T-cell (primary cell): ENCODE measurements around the gene ZNF408. TPM values are rescaled to one million over a fixed set of nuclear protein-coding genes. Genes with fewer than 3 reads are reported as not detected.

Source experiments
- ATAC-seq, 4 experiments: fragments of 200-7000 bp in 3 of 4; fragments of 150-1000 bp in 1 of 4; cut with Tn5 transposase; replicated peaks in 1 of 4; 1 replicate in 3 of 4; 2 replicates in 1 of 4; pipeline ENCODE4 v1.10.0; 2021; ENCODE audit warnings: moderate library complexity in 3 of 4, mild to moderate bottlenecking in 2 of 4, moderate number of reproducible peaks in 1 of 4
- CTCF ChIA-PET, 2 donors: fragments of 300-600 bp; sonication (Branson Sonifier 250); formaldehyde crosslinking; loops; one replicate each; lab custom pipeline; 2022; ENCODE audit warnings: antibody characterized with exemption in 2 of 2; lab: Charles Lee
- POLR2A ChIA-PET, 2 donors: fragments of 300-600 bp; sonication (Branson Sonifier 250); formaldehyde crosslinking; loops; one replicate each; lab custom pipeline; 2022; ENCODE audit warnings: antibody characterized with exemption in 2 of 2; lab: Charles Lee
- DNase-seq, 35 experiments: peaks; one replicate each; pipeline versions ENCODE4 v3.0.0 to v3.0.0-alpha.2; 2013 to 2023
- H3K27ac ChIP-seq: one replicate; pipeline ENCODE4 v1.5.1; 2013; ENCODE audit warnings: low read length
- H3K27me3 ChIP-seq, 2 experiments: replicated peaks in 1 of 2; 1 replicate in 1 of 2; 2 replicates in 1 of 2; pipeline versions ENCODE4 v1.6.1 to v1.7.0; 2013; ENCODE audit warnings: low read length in 1 of 2, mixed read lengths in 1 of 2; ENCODE audit not compliant: control insufficient read depth in 2 of 2, insufficient read depth in 2 of 2; ENCODE audit errors: extremely low read depth in 1 of 2
- H3K36me3 ChIP-seq, 2 donors: 1 replicate in 1 of 2; 2 replicates in 1 of 2; pipeline versions ENCODE4 v1.6.1 to v1.7.0; 2013; ENCODE audit warnings: low read length in 1 of 2; ENCODE audit not compliant: control insufficient read depth in 2 of 2, insufficient read depth in 1 of 2; ENCODE audit errors: extremely low read depth in 1 of 2
- H3K4me1 ChIP-seq, 2 experiments: 1 replicate in 1 of 2; 2 replicates in 1 of 2; pipeline versions ENCODE4 v1.6.1 to v1.7.0; 2013; ENCODE audit warnings: low read length in 2 of 2, mixed read lengths in 1 of 2; ENCODE audit not compliant: insufficient read depth in 2 of 2, control insufficient read depth in 1 of 2; ENCODE audit errors: extremely low read depth in 1 of 2
- H3K4me3 ChIP-seq, 2 donors: 1 replicate in 1 of 2; 2 replicates in 1 of 2; pipeline versions ENCODE4 v1.5.1 to v1.7.0; 2013; ENCODE audit warnings: mild to moderate bottlenecking in 2 of 2, low read length in 1 of 2, moderate library complexity in 1 of 2; ENCODE audit not compliant: control insufficient read depth in 1 of 2; ENCODE audit errors: extremely low read depth in 1 of 2
- H3K9me3 ChIP-seq: 2 replicates; pipeline ENCODE4 v1.7.0; 2013
- H3K27ac Mint-ChIP-seq, 2 donors: one replicate each; pipeline ENCODE4 v1.8.0; 2020 to 2021; ENCODE audit warnings: mild to moderate bottlenecking in 2 of 2, mixed read lengths in 2 of 2
- H3K27me3 Mint-ChIP-seq, 2 donors: one replicate each; pipeline ENCODE4 v1.8.0; 2021 to 2022; ENCODE audit warnings: mixed read lengths in 2 of 2
- H3K36me3 Mint-ChIP-seq: one replicate; pipeline ENCODE4 v1.8.0; 2021; ENCODE audit warnings: mixed read lengths
- H3K4me1 Mint-ChIP-seq, 3 donors: one replicate each; pipeline ENCODE4 v1.8.0; 2020 to 2022; ENCODE audit warnings: mixed read lengths in 3 of 3, mild to moderate bottlenecking in 1 of 3
- H3K4me3 Mint-ChIP-seq, 3 donors: one replicate each; pipeline ENCODE4 v1.8.0; 2020 to 2022; ENCODE audit warnings: mild to moderate bottlenecking in 3 of 3, mixed read lengths in 3 of 3, moderate library complexity in 3 of 3
- H3K9me3 Mint-ChIP-seq, 3 donors: one replicate each; pipeline ENCODE4 v1.8.0; 2020 to 2022; ENCODE audit warnings: mixed read lengths in 3 of 3
- WGBS: methylation state at CpG from one replicate; pipeline ENCODE4 v1.1.5; 2013; ENCODE audit warnings: missing lambda C conversion rate; ENCODE audit not compliant: insufficient coverage; 5-methylcytosine and 5-hydroxymethylcytosine counted together
- total RNA-seq, 35 experiments: library from RNA in 6 of 35; stranded (reverse) in 6 of 35; fragments of 120-200 nt in 1 of 35; gene quantifications; one replicate each; pipeline versions ENCODE4 v1.2.1 to v1.2.4 and lab custom pipeline; 2013 to 2026

Gene ZNF408
- total RNA-seq, 5 donors from 2014 or later (not counting 1 experiment from before 2014, with no cell fraction given), result 6.1 to 22.4 (median 19.7) TPM

DNA sequence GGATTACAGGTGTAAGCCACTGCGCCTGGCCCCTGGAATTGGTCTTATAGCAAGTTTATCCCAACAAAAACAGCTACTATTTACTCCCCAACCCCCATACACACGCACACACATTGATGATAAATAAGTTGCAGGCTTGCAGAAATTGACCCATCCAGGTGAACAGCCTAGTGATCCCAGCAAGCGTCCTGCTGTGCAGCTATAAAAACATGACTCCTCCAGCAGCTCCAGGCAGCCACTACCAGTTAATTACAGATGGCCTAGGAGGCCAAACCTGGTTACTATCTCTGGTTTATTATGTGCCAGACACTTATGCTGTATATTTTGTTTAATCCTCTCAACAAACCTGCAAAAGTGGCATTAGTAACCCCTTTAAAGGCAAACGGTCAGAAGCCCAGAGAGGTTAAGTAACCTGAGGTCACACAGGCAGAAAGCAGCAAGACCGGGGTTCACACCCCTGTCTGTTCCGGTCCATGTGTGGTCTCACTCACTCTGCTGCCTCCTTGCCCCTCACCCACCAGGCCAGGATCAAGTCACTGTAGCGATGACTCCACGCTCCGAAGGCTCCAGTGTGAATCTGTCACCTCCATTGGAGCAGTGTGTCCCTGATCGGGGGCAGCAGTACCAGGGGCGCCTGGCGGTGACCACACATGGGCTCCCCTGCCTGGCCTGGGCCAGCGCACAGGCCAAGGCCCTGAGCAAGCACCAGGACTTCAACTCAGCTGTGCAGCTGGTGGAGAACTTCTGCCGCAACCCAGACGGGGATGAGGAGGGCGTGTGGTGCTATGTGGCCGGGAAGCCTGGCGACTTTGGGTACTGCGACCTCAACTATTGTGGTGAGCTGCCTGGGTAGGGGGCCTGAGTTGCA lies 24.7 kb downstream of the ZNF408 start:
- Mint-ChIP-seq H3K4me1 (no peaks in the 10 kb centered on the region), H3K27me3 (no peaks in the 10 kb centered on the region), H3K4me3 (no peak overlapping the region), H3K36me3 (no peaks in the 10 kb centered on the region), H3K27ac (no peak overlapping the region), H3K9me3 (no peaks in the 10 kb centered on the region)
- DNase-seq (no peak), ATAC-seq (no peak)
- Histone ChIP-seq H3K27me3 (no peaks in the 10 kb centered on the region), H3K4me1 (no peaks in the 10 kb centered on the region), H3K4me3 (no peak overlapping the region), H3K36me3 (no peaks in the 10 kb centered on the region), H3K9me3 (no peaks in the 10 kb centered on the region), H3K27ac (no peak overlapping the region)
- ChIA-PET CTCF (no interaction called here), POLR2A (no interaction called here)
- 91% methylated on average over 16 of the region's 19 CpGs for WGBS

DNA sequence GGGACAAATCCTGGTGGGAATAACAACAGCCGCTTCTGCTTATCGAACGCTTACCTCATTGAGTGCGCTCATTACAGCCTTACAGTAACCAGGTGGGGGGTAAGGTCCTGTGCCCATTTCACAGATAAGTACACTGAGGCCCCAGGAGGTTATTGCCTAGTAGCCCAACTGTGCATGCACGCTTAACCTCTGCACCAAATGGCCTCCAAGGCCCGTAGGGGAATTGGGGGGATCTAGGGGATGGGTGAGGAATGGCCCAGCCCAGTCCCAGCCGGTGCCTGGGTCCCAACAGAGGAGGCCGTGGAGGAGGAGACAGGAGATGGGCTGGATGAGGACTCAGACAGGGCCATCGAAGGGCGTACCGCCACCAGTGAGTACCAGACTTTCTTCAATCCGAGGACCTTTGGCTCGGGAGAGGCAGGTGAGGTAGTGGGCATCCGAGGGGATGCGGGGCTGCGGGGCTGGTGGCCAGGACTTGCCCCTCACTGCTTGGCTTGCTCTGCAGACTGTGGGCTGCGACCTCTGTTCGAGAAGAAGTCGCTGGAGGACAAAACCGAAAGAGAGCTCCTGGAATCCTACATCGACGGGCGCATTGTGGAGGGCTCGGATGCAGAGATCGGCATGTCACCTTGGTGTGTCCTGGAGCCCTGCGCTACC lies 25.5 kb downstream of the ZNF408 start:
- no peaks in the 10 kb centered on the region for H3K27me3 ChIP-seq
- H3K9me3 ChIP-seq, result no peaks in the 10 kb centered on the region
- Mint-ChIP-seq H3K27me3 (no peaks in the 10 kb centered on the region), H3K4me1 (no peaks in the 10 kb centered on the region), H3K36me3 (no peaks in the 10 kb centered on the region), H3K4me3 (no peak overlapping the region), H3K27ac (no peak overlapping the region), H3K9me3 (no peaks in the 10 kb centered on the region)
- POLR2A ChIA-PET, result no interaction called here
- 90% methylated on average over 21 of the region's 26 CpGs for WGBS
- CTCF ChIA-PET, result no interaction called here
- H3K36me3 ChIP-seq, result no peaks in the 10 kb centered on the region
- no peak overlapping the region for H3K27ac ChIP-seq
- ATAC-seq (no peak), DNase-seq (no peak)
- H3K4me1 ChIP-seq, result no peaks in the 10 kb centered on the region
- H3K4me3 ChIP-seq, result no peak overlapping the region

DNA sequence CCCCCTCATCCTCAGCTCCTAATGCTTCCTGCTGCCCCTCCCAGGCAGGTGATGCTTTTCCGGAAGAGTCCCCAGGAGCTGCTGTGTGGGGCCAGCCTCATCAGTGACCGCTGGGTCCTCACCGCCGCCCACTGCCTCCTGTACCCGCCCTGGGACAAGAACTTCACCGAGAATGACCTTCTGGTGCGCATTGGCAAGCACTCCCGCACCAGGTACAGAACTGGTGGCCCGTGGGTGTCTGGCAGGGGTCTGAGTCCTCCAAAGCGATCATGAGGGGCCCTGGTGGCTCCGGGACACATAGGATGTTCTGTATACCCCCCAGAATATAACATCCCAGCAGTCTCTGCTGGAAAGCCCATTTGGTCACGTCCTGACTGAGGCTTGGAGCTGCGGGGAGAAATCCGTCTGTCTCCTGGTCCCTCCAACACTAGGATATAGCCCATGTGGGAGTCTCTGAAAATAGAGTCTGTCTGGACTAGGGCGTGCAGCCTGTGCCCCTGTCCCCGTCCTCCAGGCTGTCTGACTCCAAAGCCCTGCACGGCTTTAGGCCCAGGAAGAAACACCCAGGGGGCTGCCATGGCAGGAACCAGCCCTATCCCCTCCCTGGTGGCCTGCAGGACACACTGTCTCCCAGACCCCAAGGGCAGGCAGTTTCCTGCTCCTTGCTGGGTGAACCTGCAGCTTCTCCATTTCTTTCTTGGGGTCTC lies 27.3 kb downstream of the ZNF408 start:
- no peak overlapping the region for H3K4me3 Mint-ChIP-seq
- no peaks in the 10 kb centered on the region for H3K36me3 ChIP-seq
- H3K4me1 Mint-ChIP-seq, result no peaks in the 10 kb centered on the region
- H3K4me3 ChIP-seq, result no peak overlapping the region
- no peaks in the 10 kb centered on the region for H3K9me3 ChIP-seq
- no peak overlapping the region for H3K27ac Mint-ChIP-seq
- CTCF ChIA-PET, result no interaction called here
- H3K9me3 Mint-ChIP-seq, result no peaks in the 10 kb centered on the region
- H3K36me3 Mint-ChIP-seq, result no peaks in the 10 kb centered on the region
- POLR2A ChIA-PET, result no interaction called here
- no peaks in the 10 kb centered on the region for H3K27me3 ChIP-seq
- 81% methylated on average over 17 of the region's 17 CpGs for WGBS
- H3K27me3 Mint-ChIP-seq, result no peaks in the 10 kb centered on the region
- no peak overlapping the region for H3K27ac ChIP-seq
- no peaks in the 10 kb centered on the region for H3K4me1 ChIP-seq
- ATAC-seq (no peak), DNase-seq (no peak)

DNA sequence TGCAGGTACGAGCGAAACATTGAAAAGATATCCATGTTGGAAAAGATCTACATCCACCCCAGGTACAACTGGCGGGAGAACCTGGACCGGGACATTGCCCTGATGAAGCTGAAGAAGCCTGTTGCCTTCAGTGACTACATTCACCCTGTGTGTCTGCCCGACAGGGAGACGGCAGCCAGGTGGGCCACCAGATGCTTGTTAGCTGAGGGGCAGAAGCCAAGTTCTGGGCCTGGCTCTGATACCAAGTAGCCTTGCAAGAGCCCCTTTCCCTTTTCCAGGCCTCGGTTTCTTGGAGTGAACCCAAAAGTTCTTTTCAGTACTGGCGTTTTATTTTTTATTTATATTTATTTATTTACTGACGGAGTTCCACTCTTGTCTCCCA lies 27.8 kb downstream of the ZNF408 start:
- no peak overlapping the region for H3K27ac Mint-ChIP-seq
- CTCF ChIA-PET, result no interaction called here

DNA sequence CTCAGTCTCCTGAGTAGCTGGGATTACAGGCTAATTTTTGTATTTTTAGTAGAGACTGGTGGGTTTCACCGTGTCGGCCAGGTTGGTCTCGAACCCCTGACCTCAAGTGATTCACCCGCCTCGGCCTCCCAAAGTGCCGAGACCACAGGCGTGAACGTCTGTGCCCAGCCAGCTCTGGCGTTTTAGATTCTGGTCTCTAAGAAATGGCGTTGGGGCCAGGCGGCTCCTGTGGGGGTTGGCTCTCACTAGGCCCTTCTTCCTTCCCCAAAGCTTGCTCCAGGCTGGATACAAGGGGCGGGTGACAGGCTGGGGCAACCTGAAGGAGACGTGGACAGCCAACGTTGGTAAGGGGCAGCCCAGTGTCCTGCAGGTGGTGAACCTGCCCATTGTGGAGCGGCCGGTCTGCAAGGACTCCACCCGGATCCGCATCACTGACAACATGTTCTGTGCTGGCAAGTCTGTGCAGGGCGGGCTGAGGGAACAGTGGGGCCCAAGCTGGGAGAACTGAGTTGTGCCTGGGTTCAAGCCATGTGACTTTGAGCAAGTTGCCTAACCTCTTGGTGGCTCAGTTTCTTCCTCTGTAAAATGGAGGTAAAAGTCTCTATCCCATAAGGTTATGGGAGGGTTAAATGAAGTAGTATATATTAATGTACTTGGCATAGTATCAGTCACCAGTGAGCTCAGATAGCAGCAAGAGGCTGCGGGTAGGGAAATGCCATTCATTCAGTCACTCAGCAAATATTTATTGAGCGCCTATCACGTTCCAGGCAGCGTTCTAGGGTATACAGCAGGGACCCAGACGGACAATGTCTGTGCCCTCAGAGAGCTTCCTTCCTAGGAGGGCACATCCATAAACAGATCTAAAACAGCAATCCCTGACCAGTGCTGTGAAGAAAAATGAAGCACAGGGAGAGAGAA lies 28.5 kb downstream of the ZNF408 start:
- no peak overlapping the region for H3K4me3 ChIP-seq
- CTCF ChIA-PET, result interaction anchor here in 1 of 2 donors (0.6 kb wide), 1 partner anchor 391 kb away, joined by 4 read pairs; no protein-coding TSS in a partner anchor
- H3K9me3 Mint-ChIP-seq, result no peaks in the 10 kb centered on the region

More for the DNA sequence above, 27.8 kb downstream of the ZNF408 start:
- no peaks in the 10 kb centered on the region for H3K4me1 Mint-ChIP-seq
- no peaks in the 10 kb centered on the region for H3K27me3 Mint-ChIP-seq
- Histone ChIP-seq H3K9me3 (no peaks in the 10 kb centered on the region), H3K4me1 (no peaks in the 10 kb centered on the region), H3K27ac (no peak overlapping the region), H3K27me3 (no peaks in the 10 kb centered on the region), H3K4me3 (no peak overlapping the region), H3K36me3 (no peaks in the 10 kb centered on the region)
- H3K9me3 Mint-ChIP-seq, result no peaks in the 10 kb centered on the region
- no peak for DNase-seq
- 91% methylated on average over 6 of the region's 9 CpGs for WGBS
- no peak overlapping the region for H3K4me3 Mint-ChIP-seq
- no peak for ATAC-seq
- POLR2A ChIA-PET, result no interaction called here
- no peaks in the 10 kb centered on the region for H3K36me3 Mint-ChIP-seq

DNA sequence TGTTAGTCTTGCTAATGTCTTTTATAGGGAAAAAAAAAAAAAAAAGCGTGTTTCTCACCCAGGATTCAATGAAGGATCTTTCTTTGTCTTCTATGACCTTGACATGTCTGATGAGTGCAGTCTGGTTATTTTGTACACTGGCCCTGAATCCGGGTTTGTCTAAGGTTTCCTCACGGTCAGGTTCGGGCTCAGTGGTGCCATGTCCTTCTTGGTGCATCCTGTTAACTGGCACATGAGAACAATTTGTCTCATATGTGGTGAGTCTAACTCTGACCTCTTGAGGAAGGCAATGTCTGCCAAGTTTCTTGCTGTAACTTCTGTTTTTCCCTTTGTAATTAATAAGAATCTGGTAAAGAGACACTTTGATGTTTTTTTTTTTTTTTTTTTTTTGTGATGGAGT lies 30.7 kb downstream of the ZNF408 start:
- no peaks in the 10 kb centered on the region for H3K36me3 ChIP-seq
- no peaks in the 10 kb centered on the region for H3K4me1 ChIP-seq
- no peaks in the 10 kb centered on the region for H3K27me3 ChIP-seq
- H3K27ac ChIP-seq, result no peak overlapping the region
- no peak overlapping the region for H3K27ac Mint-ChIP-seq
- no peak for DNase-seq
- H3K4me3 ChIP-seq, result no peak overlapping the region
- H3K27me3 Mint-ChIP-seq, result no peaks in the 10 kb centered on the region
- no peaks in the 10 kb centered on the region for H3K4me1 Mint-ChIP-seq
- H3K36me3 Mint-ChIP-seq, result no peaks in the 10 kb centered on the region
- H3K9me3 Mint-ChIP-seq, result no peaks in the 10 kb centered on the region
- ATAC-seq, result no peak
- H3K4me3 Mint-ChIP-seq, result no peak overlapping the region
- WGBS, result 89% methylated on average over 3 of the region's 4 CpGs
- POLR2A ChIA-PET, result no interaction called here
- CTCF ChIA-PET, result no interaction called here
- H3K9me3 ChIP-seq, result no peaks in the 10 kb centered on the region

More for the DNA sequence above, 28.5 kb downstream of the ZNF408 start:
- H3K27ac Mint-ChIP-seq, result no peak overlapping the region
- ATAC-seq (no peak), DNase-seq (no peak)
- H3K9me3 ChIP-seq, result no peaks in the 10 kb centered on the region
- no peaks in the 10 kb centered on the region for H3K36me3 Mint-ChIP-seq
- no peaks in the 10 kb centered on the region for H3K27me3 Mint-ChIP-seq
- H3K4me1 ChIP-seq, result no peaks in the 10 kb centered on the region
- no peaks in the 10 kb centered on the region for H3K4me1 Mint-ChIP-seq
- no peak overlapping the region for H3K4me3 Mint-ChIP-seq
- no peaks in the 10 kb centered on the region for H3K36me3 ChIP-seq
- H3K27ac ChIP-seq, result no peak overlapping the region
- WGBS, result 88% methylated on average over 18 of the region's 24 CpGs
- POLR2A ChIA-PET, result no interaction called here
- H3K27me3 ChIP-seq, result no peaks in the 10 kb centered on the region
